RWPE1 (cell line): ENCODE results near the gene ANKRD33B.
A peak's percentile ranks its signal among the peaks of the same experiment; 100 is the strongest.
"Not testable (repeated sequence)": the region's sequence is repeated elsewhere in the genome, so short reads cannot be mapped to it uniquely, and the experiment has no call there.

Experiments
- CTCF ChIA-PET: fragments of 350-600 bp; sonication (Branson Sonifier 250); formaldehyde crosslinking; extraction: SDS; loops from one replicate; lab custom pipeline; 2021; lab: Yijun Ruan, JAX
- POLR2A ChIA-PET: fragments of 400-600 bp; formaldehyde crosslinking; extraction: SDS; loops from one replicate; lab custom pipeline; 2020; ENCODE audit warnings: antibody characterized with exemption; ENCODE audit not compliant: low non-redundant PET; lab: Yijun Ruan, JAX
- DNase-seq: peaks from one replicate; pipeline ENCODE4 v3.0.0; 2012; ENCODE audit warnings: low spot score
- H3K27ac ChIP-seq: fragments of 450-650 bp; 2 replicates; pipeline ENCODE4 v1.5.1; 2017
- TF ChIP-seq, protein P1 (sequence below): fragments of 450-650 bp; conservative IDR thresholded peaks from 2 replicates; pipeline ENCODE4 v1.5.1; 2017; ENCODE audit warnings: low read depth, mild to moderate bottlenecking

Gene ANKRD33B

DNA sequence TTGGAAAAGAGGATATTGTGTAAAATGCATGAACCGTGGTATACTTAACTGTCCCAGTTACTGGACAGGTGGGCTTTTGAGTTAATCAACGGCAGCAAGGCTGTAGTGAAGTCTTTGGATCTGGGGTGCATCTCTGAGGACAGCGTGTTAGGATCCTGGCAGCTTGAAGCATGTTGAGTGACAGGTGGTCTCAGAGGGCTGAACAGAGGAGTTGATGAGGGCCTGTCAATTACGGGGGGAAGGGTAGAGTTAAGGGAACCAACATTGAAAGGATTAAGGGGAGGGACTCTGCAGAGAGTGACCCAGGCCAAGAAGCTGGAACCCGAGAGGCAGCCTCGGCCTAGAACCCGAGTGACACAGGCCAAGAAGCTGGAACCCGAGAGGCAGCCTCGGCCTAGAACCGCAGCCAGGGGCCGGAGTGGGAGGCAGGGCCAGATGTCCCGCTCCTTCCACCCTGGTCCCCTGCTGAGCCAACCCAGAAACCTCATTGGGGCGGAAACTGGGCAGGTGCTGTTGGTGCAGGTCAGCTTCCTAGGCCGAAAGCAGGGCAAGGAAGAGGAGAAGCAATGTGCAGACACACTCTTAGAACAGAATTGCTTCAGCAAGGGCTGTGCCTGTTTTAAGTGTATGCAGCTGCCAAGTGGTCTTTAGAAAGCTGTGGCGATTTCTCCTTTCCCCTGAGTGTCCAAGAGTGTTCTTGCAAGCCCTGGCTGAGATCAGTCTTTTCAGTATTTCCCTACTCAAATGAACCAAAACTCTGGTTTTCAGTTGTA is 62.0 kb downstream of the ANKRD33B start:
- TF ChIP-seq, protein P1, sequence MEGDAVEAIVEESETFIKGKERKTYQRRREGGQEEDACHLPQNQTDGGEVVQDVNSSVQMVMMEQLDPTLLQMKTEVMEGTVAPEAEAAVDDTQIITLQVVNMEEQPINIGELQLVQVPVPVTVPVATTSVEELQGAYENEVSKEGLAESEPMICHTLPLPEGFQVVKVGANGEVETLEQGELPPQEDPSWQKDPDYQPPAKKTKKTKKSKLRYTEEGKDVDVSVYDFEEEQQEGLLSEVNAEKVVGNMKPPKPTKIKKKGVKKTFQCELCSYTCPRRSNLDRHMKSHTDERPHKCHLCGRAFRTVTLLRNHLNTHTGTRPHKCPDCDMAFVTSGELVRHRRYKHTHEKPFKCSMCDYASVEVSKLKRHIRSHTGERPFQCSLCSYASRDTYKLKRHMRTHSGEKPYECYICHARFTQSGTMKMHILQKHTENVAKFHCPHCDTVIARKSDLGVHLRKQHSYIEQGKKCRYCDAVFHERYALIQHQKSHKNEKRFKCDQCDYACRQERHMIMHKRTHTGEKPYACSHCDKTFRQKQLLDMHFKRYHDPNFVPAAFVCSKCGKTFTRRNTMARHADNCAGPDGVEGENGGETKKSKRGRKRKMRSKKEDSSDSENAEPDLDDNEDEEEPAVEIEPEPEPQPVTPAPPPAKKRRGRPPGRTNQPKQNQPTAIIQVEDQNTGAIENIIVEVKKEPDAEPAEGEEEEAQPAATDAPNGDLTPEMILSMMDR = no peak
- ChIA-PET POLR2A (no interaction called here), CTCF (interaction anchor here (0.5 to 2.0 kb wide), 3 partner anchors 10 to 185 kb away, joined by 3 to 4 read pairs (median 4); no protein-coding TSS in a partner anchor)
- H3K27ac ChIP-seq = peak overlapping the region; percentile 8; the same call in 1 of the 2 replicates
- no peak for DNase-seq

DNA sequence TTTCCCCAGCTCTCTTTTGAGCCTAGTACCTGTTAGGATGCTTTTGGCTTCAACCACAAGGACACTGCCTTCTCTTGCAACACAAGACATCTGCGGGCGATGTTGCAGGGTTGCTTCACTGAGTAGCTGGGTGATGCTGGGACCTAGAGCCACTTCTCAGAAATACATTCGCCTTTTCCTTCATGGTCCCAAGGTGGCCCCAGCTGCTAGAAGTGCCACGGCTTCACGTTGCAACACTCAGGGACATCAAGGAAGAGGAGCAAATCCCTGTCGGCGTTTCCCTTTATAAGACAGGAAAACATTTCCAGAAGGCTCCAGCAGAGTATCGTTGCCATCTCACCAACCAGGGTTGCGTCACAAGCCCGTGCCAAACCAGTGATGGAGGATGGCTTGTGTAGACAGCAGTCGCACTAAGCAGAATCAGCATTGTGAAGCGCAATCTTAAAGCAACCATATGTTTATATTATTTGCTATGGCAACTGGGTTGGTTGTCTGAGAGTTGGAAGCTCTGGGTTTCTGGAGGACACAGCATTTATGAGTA is 62.7 kb downstream of the ANKRD33B start:
- ChIA-PET CTCF (interaction anchor here (2.0 kb wide), 1 partner anchor 174 kb away, joined by 4 read pairs; no protein-coding TSS in a partner anchor), POLR2A (no interaction called here)
- peak overlapping the region; percentile 8; the same call in 1 of the 2 replicates for H3K27ac ChIP-seq
- no peak for DNase-seq
- TF ChIP-seq, protein P1 = no peak

DNA sequence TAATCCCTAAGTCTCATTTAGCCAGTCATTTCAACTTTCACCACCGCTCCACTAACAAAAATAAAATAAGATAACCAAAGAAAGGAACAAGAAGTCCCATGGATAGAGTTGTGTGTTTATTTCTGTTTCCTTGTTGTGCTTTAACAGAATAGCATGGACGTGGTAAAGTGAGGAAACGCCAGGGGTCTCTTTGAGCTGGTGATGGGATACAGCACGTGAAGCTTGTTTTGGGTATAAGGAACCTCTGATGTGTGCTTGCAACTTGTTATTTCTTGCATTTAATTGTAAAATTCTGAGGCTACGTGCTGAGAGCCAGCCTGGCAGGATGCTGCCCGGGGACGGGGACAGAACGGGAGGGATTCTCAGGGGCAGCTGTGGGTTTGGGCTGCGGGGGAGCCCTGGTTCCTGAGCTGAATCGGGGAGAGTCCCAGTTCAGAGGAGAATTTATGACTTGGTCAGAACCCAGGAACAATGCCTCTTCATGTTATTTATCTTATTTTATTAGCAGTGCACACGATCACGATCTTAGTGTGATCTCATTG is 63.4 kb downstream of the ANKRD33B start:
- TF ChIP-seq, protein P1 = no peak
- POLR2A ChIA-PET = no interaction called here
- peak; percentile 20 for DNase-seq
- H3K27ac ChIP-seq = peak overlapping the region; percentile 73
- CTCF ChIA-PET = interaction anchor here (0.6 to 3.3 kb wide), 15 partner anchors 26 to 782 kb away, joined by 3 to 55 read pairs (median 4); partner anchors contain the start of gene ANKRD33B

DNA sequence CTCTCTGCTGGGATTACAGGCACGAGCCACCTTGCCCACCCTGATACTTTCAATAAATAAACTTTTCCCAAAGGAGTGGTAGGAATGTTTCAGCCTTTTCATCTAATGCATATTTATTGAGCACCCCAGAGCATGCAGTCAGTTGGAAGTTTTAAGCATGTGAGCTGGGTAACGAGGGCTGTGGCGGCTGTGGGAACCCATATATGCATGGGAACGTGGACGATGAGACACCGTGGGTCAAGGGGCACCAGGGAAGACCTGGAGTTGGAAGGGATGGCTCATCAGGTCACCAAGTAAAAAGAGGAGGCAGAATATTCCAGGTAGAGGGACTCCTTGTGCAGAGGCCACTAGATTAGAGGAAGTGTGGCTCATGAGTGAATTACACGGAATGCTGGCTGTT is 64.7 kb downstream of the ANKRD33B start:
- POLR2A ChIA-PET = no interaction called here
- CTCF ChIA-PET = interaction anchor here (0.6 to 3.3 kb wide), 7 partner anchors 69 to 420 kb away, joined by 3 to 55 read pairs (median 4); no protein-coding TSS in a partner anchor
- TF ChIP-seq, protein P1 = no peak

DNA sequence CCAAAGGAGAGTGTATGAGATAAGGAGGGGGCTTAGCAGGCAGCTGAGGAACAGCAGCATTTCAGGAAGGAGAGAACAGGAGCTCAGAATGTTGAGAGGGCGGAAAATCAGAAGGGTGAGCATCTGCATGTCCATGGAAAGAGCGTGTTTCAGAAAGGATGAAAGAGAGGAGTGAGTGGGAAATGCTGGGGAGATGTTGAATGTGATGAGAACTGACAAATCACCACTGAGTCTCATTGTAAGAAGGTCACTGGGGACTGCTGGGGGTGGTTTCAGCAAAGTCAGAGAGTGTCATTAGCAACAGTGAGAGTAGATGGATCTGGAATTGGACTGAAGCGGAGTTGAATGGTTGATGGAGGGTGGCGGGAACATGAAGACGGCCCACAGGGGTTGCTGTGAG is 65.8 kb downstream of the ANKRD33B start:
- peak overlapping the region; percentile 67 for H3K27ac ChIP-seq
- TF ChIP-seq, protein P1 = no peak
- POLR2A ChIA-PET = no interaction called here
- CTCF ChIA-PET = interaction anchor here (3.3 kb wide), 1 partner anchor 176 kb away, joined by 55 read pairs; no protein-coding TSS in a partner anchor
- DNase-seq = no peak

More for the DNA sequence above, 64.7 kb downstream of the ANKRD33B start:
- peak overlapping the region; percentile 73; the same call in 1 of the 2 replicates for H3K27ac ChIP-seq
- no peak for DNase-seq

DNA sequence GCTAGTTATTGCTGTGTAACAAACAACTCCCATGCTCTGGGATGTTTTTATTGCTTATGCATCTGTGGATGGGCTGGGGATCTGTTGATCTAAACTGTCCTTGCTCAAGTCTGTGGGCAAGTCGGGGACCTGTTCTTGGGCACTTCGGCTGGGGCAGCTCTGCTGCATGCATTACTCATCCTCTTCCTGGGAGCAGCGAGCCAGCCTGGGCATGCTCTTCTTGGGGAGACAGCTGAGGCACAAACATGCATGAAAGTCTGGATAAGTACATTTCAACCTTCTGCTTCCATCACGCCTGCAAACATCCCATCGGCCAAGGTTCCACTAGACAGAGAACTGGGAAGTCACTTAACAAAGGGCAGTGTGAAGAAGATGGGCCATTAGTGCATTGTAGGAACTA is 66.3 kb downstream of the ANKRD33B start:
- peak overlapping the region; percentile 67 for H3K27ac ChIP-seq
- peak; percentile 83 for DNase-seq
- CTCF ChIA-PET = interaction anchor here (3.3 kb wide), 1 partner anchor 176 kb away, joined by 55 read pairs; no protein-coding TSS in a partner anchor
- TF ChIP-seq, protein P1 = no peak
- POLR2A ChIA-PET = no interaction called here

DNA sequence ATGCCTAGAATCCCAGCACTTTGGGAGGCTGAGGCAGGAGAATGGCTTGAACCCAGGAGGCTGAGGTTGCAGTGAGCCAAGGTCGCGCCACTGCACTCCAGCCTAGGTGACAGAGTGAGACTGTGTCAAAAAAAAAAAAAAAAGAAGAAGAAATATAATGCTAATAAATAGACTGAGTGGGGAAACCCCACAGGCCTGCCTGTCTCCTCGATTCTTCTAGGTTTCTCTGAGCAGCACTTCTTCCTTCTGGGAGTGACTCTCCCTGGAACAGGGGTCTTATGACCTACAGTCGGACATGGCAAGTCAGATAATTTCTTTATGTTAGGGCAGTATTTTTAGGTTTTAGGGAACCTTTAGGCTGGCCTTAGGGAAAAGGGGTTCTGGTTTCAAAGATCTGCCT is 66.9 kb downstream of the ANKRD33B start:
- DNase-seq, POLR2A ChIA-PET, CTCF ChIA-PET: not testable (repeated sequence)
- peak overlapping the region; percentile 67 for H3K27ac ChIP-seq
